ENCODE measurements around the gene CHST4.
"Not testable (repeated sequence)": the region's sequence is repeated elsewhere in the genome, so short reads cannot be mapped to it uniquely, and the experiment has no call there.

The CHST4 gene

DNA sequence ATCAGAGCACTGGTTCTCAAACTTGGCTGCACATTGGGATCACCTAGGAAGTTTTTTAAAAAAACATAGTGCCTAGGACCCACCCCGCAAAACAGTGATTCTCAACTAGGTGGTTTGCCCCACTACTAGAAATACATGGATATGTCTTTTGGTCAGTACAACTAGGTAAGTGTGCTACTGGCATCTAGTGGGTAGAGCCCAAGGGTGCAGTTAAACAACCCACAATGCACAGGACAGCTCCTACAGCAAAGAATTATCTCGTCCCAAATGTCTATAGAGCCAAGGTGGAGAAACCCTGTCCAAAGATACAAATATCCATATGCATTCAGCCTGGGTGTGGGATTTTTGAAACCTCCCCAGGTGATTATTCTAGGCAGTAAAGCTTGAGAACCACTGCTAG, 25.3 kb upstream of the CHST4 start:
- H3K4me3 ChIP-seq (ENCODE audit: low read depth, low read length), result no peak overlapping the region
- no peak for DNase-seq (ENCODE audit: low read depth)
- TF ChIP-seq, protein P1, sequence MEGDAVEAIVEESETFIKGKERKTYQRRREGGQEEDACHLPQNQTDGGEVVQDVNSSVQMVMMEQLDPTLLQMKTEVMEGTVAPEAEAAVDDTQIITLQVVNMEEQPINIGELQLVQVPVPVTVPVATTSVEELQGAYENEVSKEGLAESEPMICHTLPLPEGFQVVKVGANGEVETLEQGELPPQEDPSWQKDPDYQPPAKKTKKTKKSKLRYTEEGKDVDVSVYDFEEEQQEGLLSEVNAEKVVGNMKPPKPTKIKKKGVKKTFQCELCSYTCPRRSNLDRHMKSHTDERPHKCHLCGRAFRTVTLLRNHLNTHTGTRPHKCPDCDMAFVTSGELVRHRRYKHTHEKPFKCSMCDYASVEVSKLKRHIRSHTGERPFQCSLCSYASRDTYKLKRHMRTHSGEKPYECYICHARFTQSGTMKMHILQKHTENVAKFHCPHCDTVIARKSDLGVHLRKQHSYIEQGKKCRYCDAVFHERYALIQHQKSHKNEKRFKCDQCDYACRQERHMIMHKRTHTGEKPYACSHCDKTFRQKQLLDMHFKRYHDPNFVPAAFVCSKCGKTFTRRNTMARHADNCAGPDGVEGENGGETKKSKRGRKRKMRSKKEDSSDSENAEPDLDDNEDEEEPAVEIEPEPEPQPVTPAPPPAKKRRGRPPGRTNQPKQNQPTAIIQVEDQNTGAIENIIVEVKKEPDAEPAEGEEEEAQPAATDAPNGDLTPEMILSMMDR (IDR thresholded peaks at IDR 0.05; ENCODE audit: control insufficient read depth, extremely low read depth, insufficient read depth), result peak; percentile 10; the same call in 1 of the 2 replicates

DNA sequence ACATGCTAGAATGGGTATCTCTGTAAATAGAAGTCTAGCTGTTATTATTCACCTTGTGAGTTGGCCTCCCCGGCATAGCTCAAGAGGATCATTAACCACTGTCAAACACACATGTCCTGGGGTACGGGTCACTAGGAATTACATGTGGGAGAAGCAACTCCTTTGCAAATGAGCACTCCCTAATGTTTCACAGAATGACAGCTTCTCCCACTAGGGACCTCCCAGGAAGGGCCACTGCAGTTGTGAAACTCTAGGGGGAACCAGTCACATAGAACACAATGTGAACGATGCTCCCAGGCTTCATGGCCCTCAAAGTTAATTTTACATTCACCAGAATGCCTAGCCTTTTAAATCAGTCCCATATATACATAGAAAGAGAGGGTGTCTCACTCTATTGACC, 24.7 kb upstream of the CHST4 start:
- no peak overlapping the region for H3K4me3 ChIP-seq (ENCODE audit: low read depth, low read length)
- no peak for DNase-seq (ENCODE audit: low read depth)
- TF ChIP-seq, protein P1 (IDR thresholded peaks at IDR 0.05; ENCODE audit: control insufficient read depth, extremely low read depth, insufficient read depth), result no peak

DNA sequence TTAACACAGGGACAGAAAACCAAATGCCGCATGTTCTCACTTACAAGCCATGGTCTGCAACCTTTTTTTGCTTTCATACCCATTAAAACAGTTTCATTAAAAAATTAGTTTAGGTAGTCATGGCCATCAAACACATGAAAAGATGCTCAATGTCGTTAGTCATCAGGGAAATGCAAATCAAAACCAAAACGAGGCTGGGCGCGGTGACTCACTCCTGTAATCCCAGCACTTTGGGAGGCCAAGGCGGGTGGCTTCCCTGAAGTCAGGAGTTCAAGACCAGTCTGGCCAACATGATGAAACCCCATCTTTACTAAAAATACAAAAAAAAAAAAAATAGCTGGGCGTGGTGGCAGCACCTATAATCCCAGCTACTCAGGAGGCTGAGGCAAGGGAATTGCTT, 22.2 kb upstream of the CHST4 start:
- not testable (repeated sequence) for H3K4me3 ChIP-seq (ENCODE audit: low read depth, low read length); DNase-seq (ENCODE audit: low read depth)

DNA sequence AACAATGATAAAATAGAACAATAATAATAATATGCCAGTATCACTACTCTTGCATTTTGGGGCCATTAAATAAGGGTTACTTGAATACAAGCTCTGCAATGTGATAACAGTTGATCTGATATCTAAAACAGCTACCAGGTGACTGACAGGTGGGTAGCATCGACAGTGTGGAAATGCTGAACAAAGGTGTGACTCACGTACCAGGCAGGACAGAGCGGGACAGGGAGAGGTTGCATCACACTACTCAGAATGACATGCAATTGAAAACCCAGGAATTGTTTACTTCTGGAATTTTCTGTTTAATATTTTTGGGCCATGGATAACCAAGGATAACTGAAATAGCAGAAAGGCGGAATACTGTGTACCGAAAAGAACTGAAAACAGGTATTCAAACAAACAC, 21.3 kb upstream of the CHST4 start:
- TF ChIP-seq, protein P1 (IDR thresholded peaks at IDR 0.05; ENCODE audit: control insufficient read depth, extremely low read depth, insufficient read depth), result no peak
- DNase-seq (ENCODE audit: low read depth), result no peak
- no peak overlapping the region for H3K4me3 ChIP-seq (ENCODE audit: low read depth, low read length)

DNA sequence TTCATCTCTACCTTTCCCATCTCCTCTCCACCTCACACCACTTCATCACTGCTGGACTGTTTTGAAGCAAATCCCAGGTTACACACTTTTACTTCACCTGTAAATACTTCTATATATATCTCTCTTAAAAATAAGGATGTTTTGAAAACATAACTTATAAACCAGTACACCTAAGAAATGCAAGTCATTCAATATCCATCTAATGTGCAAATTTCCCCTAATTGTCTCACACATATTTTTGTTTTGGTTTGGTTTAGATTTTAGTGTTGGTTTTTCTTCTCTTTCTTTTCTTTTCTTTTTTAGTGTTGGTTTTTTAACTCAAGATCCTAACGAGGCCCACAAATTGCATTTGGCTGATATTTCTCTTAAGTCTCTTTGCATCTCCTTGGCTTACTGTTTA, 19.2 kb upstream of the CHST4 start:
- no peak for DNase-seq (ENCODE audit: low read depth)
- TF ChIP-seq, protein P1 (IDR thresholded peaks at IDR 0.05; ENCODE audit: control insufficient read depth, extremely low read depth, insufficient read depth), result no peak
- H3K4me3 ChIP-seq (ENCODE audit: low read depth, low read length), result no peak overlapping the region

DNA sequence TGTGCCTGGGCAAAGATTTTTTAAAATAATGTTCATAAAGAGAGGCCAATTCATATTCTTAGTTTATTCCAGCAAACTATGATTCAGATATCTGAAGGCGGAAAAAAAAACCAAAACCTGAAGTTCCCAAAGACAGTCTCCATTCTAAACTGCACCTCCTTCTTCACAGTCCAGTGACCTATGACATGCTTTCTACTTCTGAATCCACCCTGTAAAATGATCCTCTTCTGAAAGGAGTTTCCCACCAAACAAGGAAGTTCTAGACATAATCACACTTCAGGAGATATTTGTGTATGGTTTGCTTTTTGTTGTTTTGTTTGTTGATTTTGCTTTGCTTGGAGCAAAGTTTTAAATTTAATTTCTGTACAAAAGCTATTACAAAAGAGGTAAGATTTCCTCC, 12.9 kb upstream of the CHST4 start:
- TF ChIP-seq, protein P1 (IDR thresholded peaks at IDR 0.05; ENCODE audit: control insufficient read depth, extremely low read depth, insufficient read depth), result no peak
- H3K4me3 ChIP-seq (ENCODE audit: low read depth, low read length), result no peak overlapping the region
- no peak for DNase-seq (ENCODE audit: low read depth)

DNA sequence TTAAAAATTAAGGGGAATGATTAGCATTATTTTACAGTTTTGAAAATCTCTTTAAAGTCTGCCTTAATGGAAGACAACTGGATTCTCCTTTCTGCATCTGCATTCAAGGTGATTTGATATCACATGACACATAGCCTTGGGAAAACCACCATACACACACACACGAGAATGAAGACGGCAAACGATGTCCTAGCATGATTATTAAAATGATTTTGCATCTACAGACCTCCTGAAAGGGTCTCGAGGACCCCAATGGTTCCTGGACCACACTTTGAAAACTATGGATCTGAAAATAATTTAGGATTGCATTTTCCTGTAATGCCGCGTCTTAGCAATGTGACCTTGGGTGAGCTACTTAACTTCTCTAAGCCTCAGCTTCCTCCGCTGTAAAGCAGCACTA, 11.8 kb upstream of the CHST4 start:
- DNase-seq (ENCODE audit: low read depth), result no peak

More for the DNA sequence above, 11.8 kb upstream of the CHST4 start:
- TF ChIP-seq, protein P1 (IDR thresholded peaks at IDR 0.05; ENCODE audit: control insufficient read depth, extremely low read depth, insufficient read depth), result no peak
- H3K4me3 ChIP-seq (ENCODE audit: low read depth, low read length), result no peak overlapping the region
